ENCODE measurements around the gene SORCS2.

DNA sequence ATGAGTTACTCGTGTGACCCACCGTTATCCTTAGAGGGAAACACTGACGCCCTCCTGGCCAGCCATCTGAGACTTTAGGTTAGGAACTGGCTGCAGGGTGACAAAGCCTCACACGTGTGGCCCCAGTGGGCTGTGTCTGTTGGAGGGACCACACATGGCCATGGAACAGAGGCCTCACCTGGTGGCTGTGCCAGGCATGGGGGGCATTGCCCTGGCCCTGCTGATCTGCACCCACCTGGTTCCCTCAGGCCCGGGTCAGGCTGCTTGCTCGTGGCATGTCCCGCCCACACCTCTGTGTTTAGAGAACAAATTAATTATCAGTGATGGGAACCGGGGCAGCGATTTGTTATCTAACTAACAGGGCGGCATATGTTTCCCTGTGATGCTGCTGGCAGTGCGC is 343.3 kb downstream of the SORCS2 start:
- TF ChIP-seq, protein P1, sequence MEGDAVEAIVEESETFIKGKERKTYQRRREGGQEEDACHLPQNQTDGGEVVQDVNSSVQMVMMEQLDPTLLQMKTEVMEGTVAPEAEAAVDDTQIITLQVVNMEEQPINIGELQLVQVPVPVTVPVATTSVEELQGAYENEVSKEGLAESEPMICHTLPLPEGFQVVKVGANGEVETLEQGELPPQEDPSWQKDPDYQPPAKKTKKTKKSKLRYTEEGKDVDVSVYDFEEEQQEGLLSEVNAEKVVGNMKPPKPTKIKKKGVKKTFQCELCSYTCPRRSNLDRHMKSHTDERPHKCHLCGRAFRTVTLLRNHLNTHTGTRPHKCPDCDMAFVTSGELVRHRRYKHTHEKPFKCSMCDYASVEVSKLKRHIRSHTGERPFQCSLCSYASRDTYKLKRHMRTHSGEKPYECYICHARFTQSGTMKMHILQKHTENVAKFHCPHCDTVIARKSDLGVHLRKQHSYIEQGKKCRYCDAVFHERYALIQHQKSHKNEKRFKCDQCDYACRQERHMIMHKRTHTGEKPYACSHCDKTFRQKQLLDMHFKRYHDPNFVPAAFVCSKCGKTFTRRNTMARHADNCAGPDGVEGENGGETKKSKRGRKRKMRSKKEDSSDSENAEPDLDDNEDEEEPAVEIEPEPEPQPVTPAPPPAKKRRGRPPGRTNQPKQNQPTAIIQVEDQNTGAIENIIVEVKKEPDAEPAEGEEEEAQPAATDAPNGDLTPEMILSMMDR (conservative IDR thresholded peaks at IDR 0.05; ENCODE audit: low read length), result no peak
- TF ChIP-seq EZH2phosphoT487 (IDR thresholded peaks at IDR 0.05; ENCODE audit: borderline replicate concordance, low read depth, low read length), result no peak

Measured in OCI-LY7 (cell line).